ENCODE measurements around the gene RET. TPM values are rescaled to one million over a fixed set of nuclear protein-coding genes. Genes with fewer than 3 reads are reported as not detected.

Gene RET
- total RNA-seq, 2 experiments from 2014 or later = not detected

DNA sequence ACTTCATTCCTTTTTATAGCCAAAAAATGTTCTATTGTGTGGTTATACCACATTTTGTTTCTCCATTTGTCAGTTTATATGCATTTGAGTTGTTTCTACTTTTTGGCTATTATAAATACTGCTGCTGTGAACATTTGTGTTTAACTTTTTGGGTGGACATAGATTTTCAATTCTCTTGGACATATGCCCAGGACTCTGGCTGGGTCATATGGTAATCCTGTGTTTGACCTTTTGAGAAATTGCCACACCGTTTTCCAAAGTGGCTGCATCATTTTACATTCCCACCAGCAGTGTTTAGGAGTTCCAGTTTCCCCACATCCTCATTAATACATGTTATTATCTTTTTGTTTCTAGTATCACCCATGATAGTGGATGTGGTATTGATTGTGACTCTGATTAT lies 100.7 kb downstream of the RET start:
- Mint-ChIP-seq H3K4me3 (no peak overlapping the region), H3K4me1 (peaks cover 4% of the 10 kb centered on the region), H3K36me3 (peaks cover 57% of the 10 kb centered on the region), H3K27ac (no peak overlapping the region), H3K27me3 (no peaks in the 10 kb centered on the region), H3K9me3 (peaks cover 6% of the 10 kb centered on the region)
- DNase-seq = no peak

Other genes with a start within 250 kb of the RET start
- 10 to 100 TPM; 16.2 to 16.8 TPM for gene CSGALNACT2, start 61.4 kb downstream of the RET start, total RNA-seq
- gene RASGEF1A, start 190.0 kb downstream of the RET start, total RNA-seq = under 1 TPM; 0.40 to 0.45 TPM